Fibroblast of lung (primary cell): Measurements from ENCODE around the gene TEX261. TPM values are rescaled to one million over a fixed set of nuclear protein-coding genes. Genes with fewer than 3 reads are reported as not detected.

ENCODE experiments used
- DNase-seq, 2 donors: peaks; one replicate each; pipeline versions ENCODE4 v3.0.0 to v3.0.0-alpha.2; 2010; ENCODE audit warnings: low read depth in 2 of 2
- H2AFZ ChIP-seq: 2 replicates; pipeline ENCODE4 v1.5.1; 2012; ENCODE audit warnings: low read length, control low read depth, inconsistent platforms
- H3K27ac ChIP-seq: 2 replicates; pipeline ENCODE4 v1.5.1; 2011; ENCODE audit warnings: low read length, control low read depth; ENCODE audit not compliant: insufficient read depth
- H3K27me3 ChIP-seq: 2 replicates; pipeline ENCODE4 v1.5.1; 2011; ENCODE audit warnings: mild to moderate bottlenecking, low read length; ENCODE audit not compliant: control insufficient read depth, insufficient read depth
- H3K36me3 ChIP-seq: 2 replicates; pipeline ENCODE4 v1.5.1; 2011; ENCODE audit warnings: low read length; ENCODE audit not compliant: control insufficient read depth, insufficient read depth
- H3K4me1 ChIP-seq: 2 replicates; pipeline ENCODE4 v1.5.1; 2011; ENCODE audit warnings: low read length; ENCODE audit not compliant: control insufficient read depth, insufficient read depth; ENCODE audit errors: extremely low read depth
- H3K4me2 ChIP-seq: 2 replicates; pipeline ENCODE4 v1.5.1; 2011; ENCODE audit warnings: low read length, control low read depth; ENCODE audit not compliant: insufficient read depth; ENCODE audit errors: extremely low read depth
- H3K4me3 ChIP-seq, 4 experiments: fragments of 200-600 bp in 1 of 4; sonication (generic) in 1 of 4; replicated peaks in 1 of 4; 2 replicates each; pipeline ENCODE4 v1.5.1; 2011 to 2016; ENCODE audit warnings: low read length in 4 of 4, low read depth in 3 of 4, mild to moderate bottlenecking in 3 of 4, control low read depth in 2 of 4, inconsistent platforms in 1 of 4, mixed read lengths in 1 of 4; ENCODE audit not compliant: insufficient read depth in 1 of 4; ENCODE audit errors: control extremely low read depth in 1 of 4
- H3K79me2 ChIP-seq: 2 replicates; pipeline ENCODE4 v1.5.1; 2012; ENCODE audit warnings: mild to moderate bottlenecking, low read length, inconsistent platforms; ENCODE audit not compliant: control insufficient read depth, insufficient read depth
- H3K9ac ChIP-seq: 2 replicates; pipeline ENCODE4 v1.5.1; 2011; ENCODE audit warnings: mild to moderate bottlenecking, low read length, control low read depth; ENCODE audit not compliant: insufficient read depth
- H3K9me3 ChIP-seq: 2 replicates; pipeline ENCODE4 v1.5.1; 2012; ENCODE audit warnings: low read depth, low read length; ENCODE audit not compliant: control insufficient read depth, insufficient read depth
- H4K20me1 ChIP-seq: 2 replicates; pipeline ENCODE4 v1.5.1; 2011; ENCODE audit warnings: low read length; ENCODE audit not compliant: control insufficient read depth, insufficient read depth; ENCODE audit errors: extremely low read depth
- EZH2 ChIP-seq: IDR thresholded peaks from 2 replicates; pipeline ENCODE4 v1.5.1; 2012; ENCODE audit warnings: low read length, control low read depth, mild to moderate bottlenecking; ENCODE audit errors: missing control alignments
- polyA plus RNA-seq, 2 donors: library from polyadenylated mRNA; depleted of rRNA in 1 of 2; stranded (reverse) in 1 of 2; unstranded in 1 of 2; fragments of >200 nt; gene quantifications; 2 replicates each; pipeline ENCODE4 v1.2.1, GENCODE V29; 2011 to 2012; ENCODE audit warnings: missing spikeins in 1 of 2
- total RNA-seq: library from RNA; depleted of rRNA; stranded (reverse); fragments of >200 nt; gene quantifications from 2 replicates; pipeline ENCODE4 v1.2.1, GENCODE V29; 2014
- TF ChIP-seq, protein P1 (sequence below), 2 donors: IDR thresholded peaks in 1 of 2; conservative IDR thresholded peaks in 1 of 2; 1 replicate in 1 of 2; 2 replicates in 1 of 2; pipeline ENCODE4 v1.5.1; 2011 to 2012; ENCODE audit warnings: low read length in 2 of 2, control low read depth in 1 of 2, inconsistent platforms in 1 of 2, low read depth in 1 of 2, mild to moderate bottlenecking in 1 of 2

The TEX261 gene
- total and polyA plus RNA-seq, 2 donors (not counting 1 experiment from before 2014, with no cell fraction given), result 33.0 to 72.6 TPM

DNA sequence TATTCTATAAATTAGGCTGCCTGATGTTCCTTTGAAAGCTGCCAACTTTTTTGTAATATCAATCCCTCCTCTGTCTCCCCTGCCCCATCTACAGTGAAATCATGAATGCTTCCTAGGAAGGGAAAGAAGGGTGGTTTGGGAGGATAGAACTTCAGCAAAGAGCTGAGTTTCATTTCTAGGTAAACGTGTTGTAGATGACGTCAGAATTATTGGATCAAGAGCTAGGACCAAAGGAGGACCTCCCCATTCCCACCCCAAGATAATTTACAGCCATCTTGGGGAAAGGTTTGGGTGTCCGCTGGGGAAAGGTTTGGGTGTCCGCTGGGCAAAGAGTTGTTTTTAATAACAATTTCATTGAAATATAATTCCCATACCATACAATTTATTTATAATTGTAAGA lies 27.5 kb downstream of the TEX261 start:
- no peaks in the 10 kb centered on the region for H3K79me2 ChIP-seq
- no peaks in the 10 kb centered on the region for H3K9me3 ChIP-seq
- no peaks in the 10 kb centered on the region for H3K4me1 ChIP-seq
- no peak overlapping the region for H3K4me2 ChIP-seq
- H3K9ac ChIP-seq, result no peak overlapping the region
- no peak overlapping the region for H3K4me3 ChIP-seq
- H3K36me3 ChIP-seq, result no peaks in the 10 kb centered on the region
- no peak overlapping the region for H3K27ac ChIP-seq
- H4K20me1 ChIP-seq, result no peaks in the 10 kb centered on the region
- no peaks in the 10 kb centered on the region for H3K27me3 ChIP-seq
- no peak for DNase-seq
- no peak overlapping the region for H2AFZ ChIP-seq
- no peak for TF ChIP-seq EZH2
- TF ChIP-seq, protein P1, sequence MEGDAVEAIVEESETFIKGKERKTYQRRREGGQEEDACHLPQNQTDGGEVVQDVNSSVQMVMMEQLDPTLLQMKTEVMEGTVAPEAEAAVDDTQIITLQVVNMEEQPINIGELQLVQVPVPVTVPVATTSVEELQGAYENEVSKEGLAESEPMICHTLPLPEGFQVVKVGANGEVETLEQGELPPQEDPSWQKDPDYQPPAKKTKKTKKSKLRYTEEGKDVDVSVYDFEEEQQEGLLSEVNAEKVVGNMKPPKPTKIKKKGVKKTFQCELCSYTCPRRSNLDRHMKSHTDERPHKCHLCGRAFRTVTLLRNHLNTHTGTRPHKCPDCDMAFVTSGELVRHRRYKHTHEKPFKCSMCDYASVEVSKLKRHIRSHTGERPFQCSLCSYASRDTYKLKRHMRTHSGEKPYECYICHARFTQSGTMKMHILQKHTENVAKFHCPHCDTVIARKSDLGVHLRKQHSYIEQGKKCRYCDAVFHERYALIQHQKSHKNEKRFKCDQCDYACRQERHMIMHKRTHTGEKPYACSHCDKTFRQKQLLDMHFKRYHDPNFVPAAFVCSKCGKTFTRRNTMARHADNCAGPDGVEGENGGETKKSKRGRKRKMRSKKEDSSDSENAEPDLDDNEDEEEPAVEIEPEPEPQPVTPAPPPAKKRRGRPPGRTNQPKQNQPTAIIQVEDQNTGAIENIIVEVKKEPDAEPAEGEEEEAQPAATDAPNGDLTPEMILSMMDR (conservative IDR thresholded peaks at IDR 0.05 in 1 of 2, IDR thresholded peaks at IDR 0.05 in 1 of 2; ENCODE audit: low read depth in 1 of 2, low read length in 2 of 2), result no peak

DNA sequence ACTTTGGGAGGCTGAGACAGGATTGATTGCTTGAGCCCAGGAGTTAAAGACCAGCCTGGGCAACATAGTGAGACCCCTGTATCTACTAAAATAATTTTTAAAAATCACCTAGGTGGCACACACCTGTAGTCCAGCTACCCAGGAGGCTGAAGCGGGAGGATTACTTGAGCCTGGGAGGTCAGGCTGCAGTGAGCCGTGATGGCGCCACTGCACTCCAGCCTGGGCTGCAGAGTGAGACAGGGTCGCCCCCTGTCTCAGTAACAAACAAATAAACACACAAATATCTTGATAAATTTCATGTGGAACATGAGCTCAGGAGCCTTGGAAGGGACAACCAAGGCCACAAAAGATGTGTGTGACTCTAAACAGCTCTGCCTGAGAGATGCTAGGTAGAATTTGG lies 28.0 kb downstream of the TEX261 start:
- Histone ChIP-seq H3K27ac (no peak overlapping the region), H3K9me3 (no peaks in the 10 kb centered on the region), H3K27me3 (no peaks in the 10 kb centered on the region), H2AFZ (no peak overlapping the region), H3K36me3 (no peaks in the 10 kb centered on the region), H3K4me3 (no peak overlapping the region), H3K4me1 (no peaks in the 10 kb centered on the region), H3K9ac (no peak overlapping the region), H3K79me2 (no peaks in the 10 kb centered on the region), H3K4me2 (no peak overlapping the region), H4K20me1 (no peaks in the 10 kb centered on the region)
- no peak for DNase-seq
- TF ChIP-seq EZH2, result no peak
- TF ChIP-seq, protein P1 (conservative IDR thresholded peaks at IDR 0.05 in 1 of 2, IDR thresholded peaks at IDR 0.05 in 1 of 2; ENCODE audit: low read depth in 1 of 2, low read length in 2 of 2), result no peak

DNA sequence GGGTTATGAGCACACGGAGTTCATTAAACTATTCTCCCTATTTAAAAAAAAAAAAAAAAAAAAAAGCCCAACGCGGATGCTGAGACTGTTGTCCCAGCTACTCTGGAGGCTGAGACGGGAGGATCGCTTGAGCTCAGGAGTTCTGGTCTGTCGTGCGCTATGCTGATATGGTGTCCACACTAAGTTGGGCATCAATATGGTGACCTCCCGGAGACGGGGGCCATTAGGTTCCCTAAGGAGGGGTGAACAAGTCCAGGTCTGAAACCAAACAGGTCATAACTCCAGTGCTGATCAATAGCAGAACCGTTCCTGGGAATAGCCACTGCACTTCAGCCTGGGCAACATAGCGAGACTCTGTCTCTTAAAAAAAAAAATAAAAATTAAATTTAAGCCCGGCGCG lies 29.2 kb downstream of the TEX261 start:
- no peak for DNase-seq
- Histone ChIP-seq H3K9me3 (no peaks in the 10 kb centered on the region), H3K9ac (no peak overlapping the region), H3K4me2 (peak overlapping the region; percentile 93), H3K4me1 (no peaks in the 10 kb centered on the region), H4K20me1 (no peaks in the 10 kb centered on the region), H3K27me3 (no peaks in the 10 kb centered on the region), H3K27ac (no peak overlapping the region), H3K36me3 (no peaks in the 10 kb centered on the region), H3K4me3 (peak overlapping the region in 3 of 4 experiments; percentile 49 to 63 (median 53)), H3K79me2 (no peaks in the 10 kb centered on the region), H2AFZ (no peak overlapping the region)
- TF ChIP-seq, protein P1 (conservative IDR thresholded peaks at IDR 0.05 in 1 of 2, IDR thresholded peaks at IDR 0.05 in 1 of 2; ENCODE audit: low read depth in 1 of 2, low read length in 2 of 2), result no peak
- TF ChIP-seq EZH2, result no peak
